ENCODE data around the gene MLLT1. TPM values are rescaled to one million over a fixed set of nuclear protein-coding genes. Genes with fewer than 3 reads are reported as not detected.

MLLT1 gene
- total and polyA plus RNA-seq, 7 donors: 9.9 to 25.5 (median 16.3) TPM

DNA sequence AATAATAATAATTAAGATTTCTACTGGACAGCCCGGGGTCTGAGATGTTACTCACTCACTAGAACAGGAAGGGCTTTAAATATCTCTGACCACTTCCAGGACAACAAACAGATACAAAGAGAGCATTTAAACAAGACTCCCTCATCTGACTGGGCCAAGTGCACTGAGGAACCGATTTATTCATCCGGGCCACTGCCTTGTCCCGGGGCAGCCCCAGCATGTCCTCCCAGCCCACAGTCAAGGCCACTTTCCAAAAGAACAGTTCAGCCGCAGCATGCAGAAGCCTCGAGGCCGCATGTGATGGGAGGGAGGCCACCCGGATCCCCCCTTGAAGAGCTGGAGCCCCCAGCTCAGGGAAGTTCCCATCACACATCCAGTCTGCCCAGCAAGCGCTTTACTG lies 30.5 kb downstream of the MLLT1 start:
- no peaks in the 10 kb centered on the region for H3K36me3 ChIP-seq
- H3K27me3 ChIP-seq: no peaks in the 10 kb centered on the region
- WGBS, 2 donors: 82 to 88% methylated on average over 9 of the region's 9 CpGs
- H3K4me3 ChIP-seq: no peak overlapping the region
- TF ChIP-seq EP300 (IDR thresholded peaks at IDR 0.05) (no peak), POLR2AphosphoS5 (IDR thresholded peaks at IDR 0.05) (no peak), POLR2A (IDR thresholded peaks at IDR 0.05) (no peak)
- TF ChIP-seq, protein P1, sequence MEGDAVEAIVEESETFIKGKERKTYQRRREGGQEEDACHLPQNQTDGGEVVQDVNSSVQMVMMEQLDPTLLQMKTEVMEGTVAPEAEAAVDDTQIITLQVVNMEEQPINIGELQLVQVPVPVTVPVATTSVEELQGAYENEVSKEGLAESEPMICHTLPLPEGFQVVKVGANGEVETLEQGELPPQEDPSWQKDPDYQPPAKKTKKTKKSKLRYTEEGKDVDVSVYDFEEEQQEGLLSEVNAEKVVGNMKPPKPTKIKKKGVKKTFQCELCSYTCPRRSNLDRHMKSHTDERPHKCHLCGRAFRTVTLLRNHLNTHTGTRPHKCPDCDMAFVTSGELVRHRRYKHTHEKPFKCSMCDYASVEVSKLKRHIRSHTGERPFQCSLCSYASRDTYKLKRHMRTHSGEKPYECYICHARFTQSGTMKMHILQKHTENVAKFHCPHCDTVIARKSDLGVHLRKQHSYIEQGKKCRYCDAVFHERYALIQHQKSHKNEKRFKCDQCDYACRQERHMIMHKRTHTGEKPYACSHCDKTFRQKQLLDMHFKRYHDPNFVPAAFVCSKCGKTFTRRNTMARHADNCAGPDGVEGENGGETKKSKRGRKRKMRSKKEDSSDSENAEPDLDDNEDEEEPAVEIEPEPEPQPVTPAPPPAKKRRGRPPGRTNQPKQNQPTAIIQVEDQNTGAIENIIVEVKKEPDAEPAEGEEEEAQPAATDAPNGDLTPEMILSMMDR (IDR thresholded peaks at IDR 0.05): no peak
- no peak for DNase-seq
- no peaks in the 10 kb centered on the region for H3K9me3 ChIP-seq
- peaks cover 0 to 51% (median 37%) of the 10 kb centered on the region in 4 donors for H3K4me1 ChIP-seq
- H3K27ac ChIP-seq: peak overlapping the region; percentile 41 to 69 (median 59)
- intact Hi-C loops (cut with DNase I): no loop called here

DNA sequence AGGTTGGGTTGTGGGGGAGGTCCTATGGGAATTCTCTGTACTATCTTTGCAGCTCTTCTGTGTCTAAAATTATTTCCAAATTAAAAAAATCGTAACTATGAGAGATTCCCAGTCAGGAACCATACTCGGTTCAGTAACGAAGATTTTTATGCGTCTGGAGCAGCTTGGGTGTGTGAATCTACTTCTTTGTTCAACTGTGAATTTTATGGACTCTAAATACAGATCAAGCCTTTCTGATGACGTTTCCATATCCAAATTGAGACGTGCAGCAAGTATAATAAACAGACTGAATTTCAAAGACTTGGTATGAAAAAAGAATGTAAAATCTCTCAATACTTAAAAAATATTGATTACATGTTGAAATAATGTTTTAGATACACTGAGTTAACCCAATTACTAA lies 30.9 kb downstream of the MLLT1 start:
- no peak for DNase-seq
- no peaks in the 10 kb centered on the region for H3K9me3 ChIP-seq
- no peaks in the 10 kb centered on the region for H3K36me3 ChIP-seq
- TF ChIP-seq POLR2A (IDR thresholded peaks at IDR 0.05) (no peak), POLR2AphosphoS5 (IDR thresholded peaks at IDR 0.05) (no peak), EP300 (IDR thresholded peaks at IDR 0.05) (no peak)
- TF ChIP-seq, protein P1 (IDR thresholded peaks at IDR 0.05): no peak
- no peaks in the 10 kb centered on the region for H3K27me3 ChIP-seq
- H3K4me3 ChIP-seq: no peak overlapping the region
- H3K4me1 ChIP-seq: peaks cover 0 to 52% (median 38%) of the 10 kb centered on the region in 4 donors
- intact Hi-C loops (cut with DNase I): no loop called here
- H3K27ac ChIP-seq: peak overlapping the region; percentile 41 to 69 (median 59)
- 65 to 68% methylated on average over 6 of the region's 6 CpGs for WGBS, 2 donors

DNA sequence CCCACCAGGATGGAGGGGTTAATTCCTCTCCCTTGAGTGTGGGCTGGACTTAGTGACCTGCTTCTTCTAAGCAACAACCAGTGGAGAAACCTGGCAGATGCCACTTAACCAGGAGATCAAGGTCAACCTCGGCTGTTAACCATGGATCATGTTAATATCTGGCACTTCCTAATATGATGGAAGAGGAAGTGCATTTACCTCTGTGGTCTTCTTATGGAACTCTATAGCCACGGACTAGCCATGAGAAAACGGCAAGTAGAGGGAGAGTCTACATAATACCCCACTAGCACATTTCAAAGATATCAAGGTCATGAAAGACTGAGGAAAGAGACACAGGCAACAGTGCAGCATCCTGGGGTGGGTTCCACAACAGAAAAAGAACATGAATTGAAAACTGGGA lies 31.4 kb downstream of the MLLT1 start:
- intact Hi-C loops (cut with DNase I): no loop called here
- Histone ChIP-seq H3K4me3 (no peak overlapping the region), H3K4me1 (peaks cover 0 to 57% (median 42%) of the 10 kb centered on the region in 4 donors), H3K36me3 (no peaks in the 10 kb centered on the region), H3K27ac (peak overlapping the region; percentile 41 to 69 (median 59)), H3K27me3 (no peaks in the 10 kb centered on the region), H3K9me3 (no peaks in the 10 kb centered on the region)
- 79 to 88% methylated on average over 3 of the region's 3 CpGs for WGBS, 2 donors
- DNase-seq: no peak
- no peak for TF ChIP-seq POLR2AphosphoS5 (IDR thresholded peaks at IDR 0.05)

DNA sequence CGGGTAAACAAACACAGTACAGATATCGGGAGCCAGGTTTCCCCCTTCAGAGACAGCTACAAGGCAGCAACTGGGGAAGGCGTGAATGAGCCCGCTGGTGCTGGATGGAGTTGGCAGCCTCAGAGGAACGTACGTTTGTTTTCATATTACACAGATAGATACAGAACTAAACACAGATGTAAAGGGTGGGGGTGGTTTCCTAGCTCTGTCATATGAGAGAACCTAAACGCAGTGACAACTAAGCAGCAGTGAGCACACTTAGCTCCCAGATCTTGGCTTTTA lies 32.8 kb downstream of the MLLT1 start:
- peaks cover 0 to 71% (median 53%) of the 10 kb centered on the region in 4 donors for H3K4me1 ChIP-seq

DNA sequence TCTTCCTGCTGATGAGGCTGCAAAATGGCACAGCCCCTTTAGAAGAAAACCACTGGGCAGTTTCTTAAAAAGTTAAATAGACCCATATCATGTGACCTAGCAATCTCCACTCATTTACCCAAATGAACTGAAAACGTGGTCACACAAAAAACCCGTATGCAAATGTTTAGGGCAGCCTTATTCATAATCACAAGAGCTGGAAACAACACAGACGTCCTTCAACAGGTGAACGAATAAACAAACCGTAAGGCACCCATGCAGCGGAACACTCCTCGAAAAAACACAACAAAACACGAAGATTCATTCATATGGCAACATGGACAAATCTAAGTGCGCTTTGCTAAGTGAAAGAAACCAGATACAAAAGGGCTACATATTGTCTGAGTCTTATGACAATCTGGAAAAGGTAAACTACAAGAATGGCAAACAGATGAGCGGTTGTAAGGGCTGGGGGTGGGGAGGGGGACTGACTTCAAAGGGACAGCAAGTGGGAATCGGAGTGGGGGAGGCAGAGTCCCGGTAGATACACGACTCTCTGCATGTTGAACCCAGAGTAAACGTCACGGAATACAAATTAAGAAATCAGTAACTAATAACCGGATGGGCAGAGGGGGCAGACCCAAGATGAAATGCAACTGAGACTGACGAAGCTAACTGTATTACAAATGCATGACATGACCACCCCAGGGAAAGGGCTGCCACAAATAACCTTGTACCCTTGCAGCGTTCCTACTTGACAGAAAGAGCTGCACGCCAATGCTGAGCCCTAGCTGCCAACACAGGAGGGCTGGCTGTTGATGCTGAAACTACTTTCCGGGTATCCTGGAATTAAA lies 33.4 kb downstream of the MLLT1 start:
- Histone ChIP-seq H3K27me3 (no peaks in the 10 kb centered on the region), H3K36me3 (no peaks in the 10 kb centered on the region), H3K4me1 (peaks cover 0 to 73% (median 57%) of the 10 kb centered on the region in 4 donors), H3K27ac (no peak overlapping the region), H3K9me3 (no peaks in the 10 kb centered on the region), H3K4me3 (no peak overlapping the region)
- DNase-seq: no peak
- intact Hi-C loops (cut with DNase I): no loop called here
- 88 to 93% methylated on average over 20 of the region's 20 CpGs for WGBS, 2 donors
- TF ChIP-seq, protein P1 (IDR thresholded peaks at IDR 0.05): no peak
- no peak for TF ChIP-seq EP300 (IDR thresholded peaks at IDR 0.05)
- TF ChIP-seq POLR2AphosphoS5 (IDR thresholded peaks at IDR 0.05): no peak
- TF ChIP-seq POLR2A (IDR thresholded peaks at IDR 0.05): no peak

More for the DNA sequence above, 32.8 kb downstream of the MLLT1 start:
- 95 to 97% methylated on average over 7 of the region's 7 CpGs for WGBS, 2 donors
- Histone ChIP-seq H3K27me3 (no peaks in the 10 kb centered on the region), H3K9me3 (no peaks in the 10 kb centered on the region), H3K27ac (no peak overlapping the region), H3K36me3 (no peaks in the 10 kb centered on the region), H3K4me3 (no peak overlapping the region)
- intact Hi-C loops (cut with DNase I): no loop called here
- TF ChIP-seq EP300 (IDR thresholded peaks at IDR 0.05) (no peak), POLR2A (IDR thresholded peaks at IDR 0.05) (no peak), POLR2AphosphoS5 (IDR thresholded peaks at IDR 0.05) (no peak)
- TF ChIP-seq, protein P1 (IDR thresholded peaks at IDR 0.05): no peak
- DNase-seq: no peak
